ENCODE data around the gene MYH14. TPM values are rescaled to one million over a fixed set of nuclear protein-coding genes. Genes with fewer than 3 reads are reported as not detected.

MYH14 gene
- total RNA-seq, 1 donor from 2014 or later, result 60.6 TPM

- no peak for DNase-seq
These were observed 8.2 kb upstream of the MYH14 start for GRCh38 chr19:50195224-50195623.

- no peak for DNase-seq
These were observed 7.0 kb upstream of the MYH14 start for GRCh38 chr19:50196322-50196932.

GRCh38 chr19:50197348-50197747 is 6.1 kb upstream of the MYH14 start:
- DNase-seq, result no peak

- peak; percentile 68 for DNase-seq
These were observed 4.8 kb upstream of the MYH14 start for GRCh38 chr19:50198431-50199258.

- peak; percentile 58 for DNase-seq
These were observed 4.2 kb upstream of the MYH14 start for GRCh38 chr19:50199259-50199555.

- DNase-seq, result peak; percentile 80
These were observed 1.0 kb upstream of the MYH14 start for GRCh38 chr19:50202386-50202785.

GRCh38 chr19:50202962-50203280 is 501 bp upstream of the MYH14 start:
- DNase-seq, result no peak

GRCh38 chr19:50204081-50204428 is 633 bp downstream of the MYH14 start:
- no peak for DNase-seq

- peak; percentile 78 for DNase-seq
These were observed 1.6 kb downstream of the MYH14 start for GRCh38 chr19:50204811-50205675.

GRCh38 chr19:50205681-50206138 is 2.3 kb downstream of the MYH14 start:
- no peak for DNase-seq

GRCh38 chr19:50206191-50206590 is 2.8 kb downstream of the MYH14 start:
- no peak for DNase-seq

- no peak for DNase-seq
These were observed 4.3 kb downstream of the MYH14 start for GRCh38 chr19:50207730-50208129.

- no peak for DNase-seq
These were observed 5.7 kb downstream of the MYH14 start for GRCh38 chr19:50209131-50209530.

- DNase-seq, result no peak
These were observed 7.0 kb downstream of the MYH14 start for GRCh38 chr19:50210425-50210824.

GRCh38 chr19:50213925-50214324 is 10.5 kb downstream of the MYH14 start:
- DNase-seq, result no peak

- peak; percentile 83 for DNase-seq
These were observed 11.5 kb downstream of the MYH14 start for GRCh38 chr19:50214699-50215543.

- no peak for DNase-seq
These were observed 12.4 kb downstream of the MYH14 start for GRCh38 chr19:50215820-50216219.

- no peak for DNase-seq
These were observed 17.7 kb downstream of the MYH14 start for GRCh38 chr19:50221087-50221486.

- no peak for DNase-seq
These were observed 19.4 kb downstream of the MYH14 start for GRCh38 chr19:50222691-50223438.

GRCh38 chr19:50223439-50223716 is 20.0 kb downstream of the MYH14 start:
- no peak for DNase-seq

- peak; percentile 34 for DNase-seq
These were observed 21.7 kb downstream of the MYH14 start for GRCh38 chr19:50224986-50225747.
